Caco-2 (cell line): ENCODE measurements around the gene ERP29. TPM values are rescaled to one million over a fixed set of nuclear protein-coding genes. Genes with fewer than 3 reads are reported as not detected.

Source experiments
- BruUV-seq: library from RNA; stranded (reverse); fragments of 400-500 nt; replicated peaks from 2 replicates; lab custom pipeline; 2021; lab: Mats Ljungman, UMichigan
- CTCF ChIA-PET: fragments of 300-600 bp; sonication (Branson Sonifier 250); formaldehyde crosslinking; loops from one replicate; lab custom pipeline; 2022; ENCODE audit warnings: antibody characterized with exemption; lab: Charles Lee
- POLR2A ChIA-PET: fragments of 300-600 bp; sonication (Branson Sonifier 250); formaldehyde crosslinking; loops from one replicate; lab custom pipeline; 2022; ENCODE audit warnings: antibody characterized with exemption; lab: Charles Lee
- DNase-seq, 2 experiments: peaks; one replicate each; pipeline versions ENCODE4 v3.0.0 to v3.0.0-alpha.2; 2020 to 2022
- H3K27me3 ChIP-seq: replicated peaks from 2 replicates; pipeline ENCODE4 v1.6.0; 2011; ENCODE audit warnings: low read length; ENCODE audit not compliant: control insufficient read depth, insufficient read depth
- H3K36me3 ChIP-seq: 2 replicates; pipeline ENCODE4 v1.5.1; 2011; ENCODE audit warnings: low read length; ENCODE audit not compliant: control insufficient read depth, insufficient read depth
- H3K4me1 ChIP-seq: fragments of 250-450 bp; sonication (Bioruptor Pico); 2 replicates; pipeline ENCODE4 v1.5.1; 2020; ENCODE audit warnings: mild to moderate bottlenecking
- H3K4me3 ChIP-seq: 2 replicates; pipeline ENCODE4 v1.5.1; 2011; ENCODE audit warnings: low read depth, mild to moderate bottlenecking, control low read depth, low read length
- H3K9me3 ChIP-seq: fragments of 250-450 bp; sonication (Bioruptor Pico); 2 replicates; pipeline ENCODE4 v1.5.1; 2020; ENCODE audit warnings: mild to moderate bottlenecking, moderate library complexity
- H3K27ac Mint-ChIP-seq: one replicate; pipeline ENCODE4 v1.8.0; 2022; ENCODE audit warnings: mixed read lengths; ENCODE audit not compliant: unreplicated experiment
- H3K27me3 Mint-ChIP-seq: one replicate; pipeline ENCODE4 v1.8.0; 2022; ENCODE audit warnings: mixed read lengths; ENCODE audit not compliant: insufficient read depth, unreplicated experiment
- H3K36me3 Mint-ChIP-seq: one replicate; pipeline ENCODE4 v1.8.0; 2022; ENCODE audit warnings: mild to moderate bottlenecking, mixed read lengths; ENCODE audit not compliant: insufficient read depth, unreplicated experiment
- H3K4me1 Mint-ChIP-seq: one replicate; pipeline ENCODE4 v1.8.0; 2022; ENCODE audit warnings: low read depth, mixed read lengths; ENCODE audit not compliant: unreplicated experiment
- H3K4me3 Mint-ChIP-seq: one replicate; pipeline ENCODE4 v1.8.0; 2022; ENCODE audit warnings: mild to moderate bottlenecking, moderate library complexity, mixed read lengths; ENCODE audit not compliant: unreplicated experiment
- H3K9me3 Mint-ChIP-seq: one replicate; pipeline ENCODE4 v1.8.0; 2022; ENCODE audit warnings: mixed read lengths; ENCODE audit not compliant: unreplicated experiment
- CTCF ChIP-seq, 2 experiments: fragments of 200-600 bp in 1 of 2; IDR thresholded peaks; 1 replicate in 1 of 2; 2 replicates in 1 of 2; pipeline versions ENCODE4 v1.5.1 to v1.8.0; 2011 to 2022; ENCODE audit warnings: antibody characterized with exemption in 1 of 2, control low read depth in 1 of 2, inconsistent platforms in 1 of 2, low read depth in 1 of 2, low read length in 1 of 2, mild to moderate bottlenecking in 1 of 2, moderate library complexity in 1 of 2; ENCODE audit not compliant: insufficient read depth in 1 of 2, severe bottlenecking in 1 of 2, unreplicated experiment in 1 of 2
- intact Hi-C: fragments of 100-400 bp; cut with micrococcal nuclease; formaldehyde crosslinking; loops from one replicate; pipeline ENCODE4 v1.10.0; 2022; ENCODE audit not compliant: unreplicated experiment
- total RNA-seq: library from RNA; stranded (reverse); gene quantifications from 2 replicates; pipeline ENCODE4 v1.2.3, GENCODE V29; 2022

The ERP29 gene
- total RNA-seq, 1 experiment from 2014 or later, result 231 TPM

- H3K9me3 ChIP-seq, result no peaks in the 10 kb centered on the region
- no peaks in the 10 kb centered on the region for H3K27me3 ChIP-seq
- Mint-ChIP-seq H3K36me3 (no peaks in the 10 kb centered on the region), H3K4me3 (no peak overlapping the region), H3K27ac (no peak overlapping the region), H3K9me3 (no peaks in the 10 kb centered on the region), H3K27me3 (no peaks in the 10 kb centered on the region), H3K4me1 (peaks cover 7% of the 10 kb centered on the region)
- H3K36me3 ChIP-seq, result no peaks in the 10 kb centered on the region
- no peak for TF ChIP-seq CTCF (IDR thresholded peaks at IDR 0.05; ENCODE audit: insufficient read depth in 1 of 2, low read depth in 1 of 2, low read length in 1 of 2, severe bottlenecking in 1 of 2, unreplicated experiment in 1 of 2)
- no peak for DNase-seq
- no TSS peak for BruUV-seq
- intact Hi-C loops, result no loop called here
- H3K4me3 ChIP-seq, result no peak overlapping the region
- CTCF ChIA-PET, result no interaction called here
- POLR2A ChIA-PET, result no interaction called here
- no peaks in the 10 kb centered on the region; the same call in 1 of the 2 replicates for H3K4me1 ChIP-seq
These were observed 34.7 kb upstream of the ERP29 start for GRCh38 chr12:111978545-111978944.

- Histone ChIP-seq H3K36me3 (no peaks in the 10 kb centered on the region), H3K4me1 (no peaks in the 10 kb centered on the region; the same call in 1 of the 2 replicates), H3K27me3 (no peaks in the 10 kb centered on the region), H3K9me3 (no peaks in the 10 kb centered on the region), H3K4me3 (no peak overlapping the region)
- H3K4me1 Mint-ChIP-seq, result peaks cover 7% of the 10 kb centered on the region
- TF ChIP-seq CTCF (IDR thresholded peaks at IDR 0.05; ENCODE audit: insufficient read depth in 1 of 2, low read depth in 1 of 2, low read length in 1 of 2, severe bottlenecking in 1 of 2, unreplicated experiment in 1 of 2), result no peak
- no peaks in the 10 kb centered on the region for H3K27me3 Mint-ChIP-seq
- no peaks in the 10 kb centered on the region for H3K36me3 Mint-ChIP-seq
- intact Hi-C loops, result no loop called here
- BruUV-seq, result no TSS peak
- H3K4me3 Mint-ChIP-seq, result no peak overlapping the region
- H3K9me3 Mint-ChIP-seq, result no peaks in the 10 kb centered on the region
- ChIA-PET POLR2A (no interaction called here), CTCF (no interaction called here)
- H3K27ac Mint-ChIP-seq, result no peak overlapping the region
- DNase-seq, result no peak
These were observed 32.6 kb upstream of the ERP29 start for GRCh38 chr12:111980598-111980997.

- no peak overlapping the region for H3K4me3 ChIP-seq
- Mint-ChIP-seq H3K36me3 (no peaks in the 10 kb centered on the region), H3K9me3 (no peaks in the 10 kb centered on the region), H3K4me3 (no peak overlapping the region), H3K27me3 (no peaks in the 10 kb centered on the region), H3K27ac (no peak overlapping the region), H3K4me1 (peaks cover 7% of the 10 kb centered on the region)
- DNase-seq, result no peak
- ChIA-PET CTCF (interaction anchor here (0.6 kb wide), 1 partner anchor 299 kb away, joined by 4 read pairs; no protein-coding TSS in a partner anchor), POLR2A (no interaction called here)
- no peaks in the 10 kb centered on the region for H3K36me3 ChIP-seq
- no peaks in the 10 kb centered on the region for H3K27me3 ChIP-seq
- H3K4me1 ChIP-seq, result no peaks in the 10 kb centered on the region; the same call in 1 of the 2 replicates
- intact Hi-C loops, result no loop called here
- TF ChIP-seq CTCF (IDR thresholded peaks at IDR 0.05; ENCODE audit: insufficient read depth in 1 of 2, low read depth in 1 of 2, low read length in 1 of 2, severe bottlenecking in 1 of 2, unreplicated experiment in 1 of 2), result no peak
- no peaks in the 10 kb centered on the region for H3K9me3 ChIP-seq
- no TSS peak for BruUV-seq
These were observed 31.2 kb upstream of the ERP29 start for GRCh38 chr12:111981987-111982386.
